ENCODE measurements around the gene NKD1. TPM values are rescaled to one million over a fixed set of nuclear protein-coding genes. Genes with fewer than 3 reads are reported as not detected.

The NKD1 gene, protein sequence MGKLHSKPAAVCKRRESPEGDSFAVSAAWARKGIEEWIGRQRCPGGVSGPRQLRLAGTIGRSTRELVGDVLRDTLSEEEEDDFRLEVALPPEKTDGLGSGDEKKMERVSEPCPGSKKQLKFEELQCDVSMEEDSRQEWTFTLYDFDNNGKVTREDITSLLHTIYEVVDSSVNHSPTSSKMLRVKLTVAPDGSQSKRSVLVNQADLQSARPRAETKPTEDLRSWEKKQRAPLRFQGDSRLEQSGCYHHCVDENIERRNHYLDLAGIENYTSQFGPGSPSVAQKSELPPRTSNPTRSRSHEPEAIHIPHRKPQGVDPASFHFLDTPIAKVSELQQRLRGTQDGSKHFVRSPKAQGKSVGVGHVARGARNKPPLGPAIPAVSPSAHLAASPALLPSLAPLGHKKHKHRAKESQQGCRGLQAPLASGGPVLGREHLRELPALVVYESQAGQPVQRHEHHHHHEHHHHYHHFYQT
- 33.8 and 43.2 TPM in 2 replicates for total RNA-seq (ENCODE audit: low replicate concordance)
- long read RNA-seq, partial matches to known transcripts: 0 of 9 reads
- long read RNA-seq, other reads (novel, unspliced or antisense): 9 of 9 reads

DNA sequence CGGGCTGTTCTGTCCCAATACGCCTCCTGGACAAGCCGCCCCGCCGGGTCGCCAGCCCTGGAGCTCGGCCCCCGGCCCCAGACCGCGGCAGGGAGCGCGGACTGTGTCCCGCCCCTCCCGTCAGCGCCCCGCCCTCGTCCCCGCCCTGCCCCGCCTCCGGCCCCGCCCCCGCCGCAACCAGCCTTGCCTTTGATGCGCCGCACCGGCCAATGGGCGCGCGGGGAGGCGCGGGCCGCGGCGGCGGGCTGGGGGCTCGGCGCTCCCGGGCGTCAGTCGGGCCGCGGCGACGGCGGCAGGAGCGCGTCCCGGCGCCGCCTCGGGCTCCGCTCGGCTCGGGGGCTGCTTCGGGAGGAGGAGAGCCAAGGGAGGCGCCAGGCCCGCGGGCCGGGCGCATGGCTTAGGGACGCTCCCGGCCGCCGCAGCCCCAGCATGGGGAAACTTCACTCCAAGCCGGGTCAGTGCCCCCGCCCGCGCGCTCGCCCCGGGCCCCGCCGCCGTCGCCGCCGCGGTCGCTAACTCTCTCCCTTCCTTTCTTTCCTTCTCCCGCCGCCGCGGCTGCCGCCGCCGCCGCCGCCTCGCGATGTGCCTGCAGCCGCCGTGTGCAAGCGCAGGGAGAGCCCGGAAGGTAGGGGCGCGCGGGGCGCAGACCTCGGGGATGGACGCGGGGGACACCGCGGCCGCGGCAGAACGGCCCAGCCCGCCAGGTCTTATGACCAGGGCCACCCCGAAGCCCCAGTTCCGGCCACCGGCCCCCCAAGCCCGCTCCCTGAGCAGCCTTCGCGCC is at the start of gene NKD1:
Gene NKD1, plus strand, starts transcription at position 272 of the 784 bp plus-strand sequence. Its CDS starts 158 bp downstream, at position 430.
- no peaks in the 10 kb centered on the region for H3K9me3 Mint-ChIP-seq
- peaks cover 31% of the 10 kb centered on the region for H3K4me1 Mint-ChIP-seq (ENCODE audit: unreplicated experiment)
- TF ChIP-seq, protein P1, sequence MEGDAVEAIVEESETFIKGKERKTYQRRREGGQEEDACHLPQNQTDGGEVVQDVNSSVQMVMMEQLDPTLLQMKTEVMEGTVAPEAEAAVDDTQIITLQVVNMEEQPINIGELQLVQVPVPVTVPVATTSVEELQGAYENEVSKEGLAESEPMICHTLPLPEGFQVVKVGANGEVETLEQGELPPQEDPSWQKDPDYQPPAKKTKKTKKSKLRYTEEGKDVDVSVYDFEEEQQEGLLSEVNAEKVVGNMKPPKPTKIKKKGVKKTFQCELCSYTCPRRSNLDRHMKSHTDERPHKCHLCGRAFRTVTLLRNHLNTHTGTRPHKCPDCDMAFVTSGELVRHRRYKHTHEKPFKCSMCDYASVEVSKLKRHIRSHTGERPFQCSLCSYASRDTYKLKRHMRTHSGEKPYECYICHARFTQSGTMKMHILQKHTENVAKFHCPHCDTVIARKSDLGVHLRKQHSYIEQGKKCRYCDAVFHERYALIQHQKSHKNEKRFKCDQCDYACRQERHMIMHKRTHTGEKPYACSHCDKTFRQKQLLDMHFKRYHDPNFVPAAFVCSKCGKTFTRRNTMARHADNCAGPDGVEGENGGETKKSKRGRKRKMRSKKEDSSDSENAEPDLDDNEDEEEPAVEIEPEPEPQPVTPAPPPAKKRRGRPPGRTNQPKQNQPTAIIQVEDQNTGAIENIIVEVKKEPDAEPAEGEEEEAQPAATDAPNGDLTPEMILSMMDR (conservative IDR thresholded peaks at IDR 0.05): no peak
- H3K27ac Mint-ChIP-seq: peak within 1 kb of the TSS; percentile 72
- H3K4me3 Mint-ChIP-seq: peak within 1 kb of the TSS; percentile 91
- DNase-seq (ENCODE audit: extremely low spot score, unreplicated experiment): peak; percentile 86
- H3K36me3 Mint-ChIP-seq: peaks cover 13% of the 10 kb centered on the region
- peaks cover 32% of the 10 kb centered on the region for H3K27me3 Mint-ChIP-seq

DNA sequence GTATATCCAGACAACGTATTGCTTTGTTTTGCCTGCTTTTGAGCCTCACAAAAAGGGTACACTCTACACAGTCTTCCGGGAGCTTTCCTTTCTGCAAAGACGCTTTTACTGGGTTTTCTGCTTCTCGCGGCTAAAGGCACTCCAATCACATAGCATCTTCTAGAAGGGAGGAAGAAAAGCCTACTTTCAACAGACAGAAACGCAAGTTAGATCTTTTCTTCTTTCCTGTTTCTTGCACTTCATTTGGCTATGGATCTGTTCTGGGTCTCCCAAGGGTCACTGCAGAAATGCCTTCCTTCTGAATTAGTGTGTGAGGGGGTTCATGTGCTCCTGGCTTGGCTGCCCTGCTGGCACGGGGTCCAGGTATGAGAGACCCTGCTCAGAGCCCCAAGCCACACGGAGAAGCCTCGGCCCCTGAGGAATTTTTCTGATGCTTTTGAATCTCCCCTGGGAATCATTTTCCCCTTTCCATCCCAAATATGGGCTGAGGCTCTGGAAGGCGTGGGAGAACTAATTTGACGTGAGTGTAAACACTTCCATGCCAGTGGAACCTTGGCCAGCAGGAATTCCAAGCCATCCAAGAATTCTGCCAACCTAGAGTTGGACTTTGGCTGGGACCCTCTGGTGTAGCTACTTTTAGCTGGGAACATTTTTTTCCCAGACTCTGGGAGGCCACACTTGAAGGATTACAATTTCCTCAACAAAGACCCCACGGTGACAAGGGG is 49.6 kb upstream of the NKD1 start:
- Mint-ChIP-seq H3K4me1 (ENCODE audit: unreplicated experiment) (peaks cover 8% of the 10 kb centered on the region), H3K9me3 (no peaks in the 10 kb centered on the region), H3K27ac (no peak overlapping the region), H3K27me3 (no peaks in the 10 kb centered on the region), H3K36me3 (no peaks in the 10 kb centered on the region), H3K4me3 (no peak overlapping the region)
- TF ChIP-seq, protein P1 (conservative IDR thresholded peaks at IDR 0.05): no peak
- peak; percentile 29 for DNase-seq (ENCODE audit: extremely low spot score, unreplicated experiment)

DNA sequence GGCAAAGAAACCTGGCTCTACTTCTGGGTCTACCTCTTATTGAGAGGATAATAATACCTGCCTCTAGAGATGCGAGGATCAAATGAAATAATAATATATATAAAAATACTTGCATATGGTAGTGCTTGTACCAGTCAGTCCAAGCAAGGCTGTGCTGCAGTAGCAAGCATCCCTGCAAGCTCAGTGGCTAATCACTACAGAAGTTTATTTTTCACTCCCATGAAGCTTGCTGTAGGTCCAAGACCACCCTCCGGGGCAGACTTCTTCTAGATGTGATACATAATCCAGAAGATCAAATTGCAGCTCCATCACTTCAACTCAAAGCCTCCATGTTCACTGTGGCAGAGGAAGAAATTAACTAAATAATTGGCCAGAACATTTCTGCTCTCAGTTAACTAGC is 48.9 kb upstream of the NKD1 start:
- no peak overlapping the region for H3K4me3 Mint-ChIP-seq
- H3K9me3 Mint-ChIP-seq: no peaks in the 10 kb centered on the region
- peaks cover 3% of the 10 kb centered on the region for H3K27me3 Mint-ChIP-seq
- no peak overlapping the region for H3K27ac Mint-ChIP-seq
- peaks cover 8% of the 10 kb centered on the region for H3K4me1 Mint-ChIP-seq (ENCODE audit: unreplicated experiment)
- DNase-seq (ENCODE audit: extremely low spot score, unreplicated experiment): peak; percentile 7
- TF ChIP-seq, protein P1 (conservative IDR thresholded peaks at IDR 0.05): no peak
- no peaks in the 10 kb centered on the region for H3K36me3 Mint-ChIP-seq

DNA sequence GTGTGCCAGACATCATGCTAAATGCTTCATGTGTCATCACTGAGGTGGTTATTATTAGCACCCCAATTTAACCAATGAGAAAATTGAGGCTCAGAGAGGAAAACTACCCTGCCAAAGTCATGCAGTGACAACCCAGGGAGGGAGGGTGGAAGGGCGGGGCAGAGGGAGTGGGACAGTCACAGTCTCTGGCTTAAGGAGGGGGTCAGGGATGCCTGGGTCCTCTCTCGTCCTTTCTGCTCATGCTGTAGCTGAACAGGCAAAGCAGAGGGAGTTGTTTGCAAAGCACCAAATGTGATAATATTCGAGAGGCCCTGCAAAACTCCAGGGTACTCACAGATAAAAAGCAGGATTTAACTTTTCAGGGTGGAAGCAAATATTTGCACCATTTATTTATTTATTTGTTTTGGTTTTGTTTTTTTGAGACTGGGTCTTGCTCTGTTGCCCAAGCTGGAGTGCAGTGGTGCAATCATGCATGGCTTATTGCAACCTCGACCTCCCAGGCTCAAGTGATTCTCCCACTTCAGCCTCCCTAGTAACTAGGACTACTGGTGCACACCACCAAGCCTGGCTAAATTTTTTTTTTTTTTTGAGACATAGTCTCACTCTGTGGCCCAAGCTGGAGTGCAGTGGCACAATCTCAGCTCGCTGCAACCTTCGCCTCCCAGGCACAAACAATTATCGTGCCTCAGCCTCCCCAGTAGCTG is 47.9 kb upstream of the NKD1 start:
- H3K9me3 Mint-ChIP-seq: no peaks in the 10 kb centered on the region
- peak; percentile 20 for DNase-seq (ENCODE audit: extremely low spot score, unreplicated experiment)
- H3K27ac Mint-ChIP-seq: no peak overlapping the region
- no peaks in the 10 kb centered on the region for H3K36me3 Mint-ChIP-seq
- TF ChIP-seq, protein P1 (conservative IDR thresholded peaks at IDR 0.05): no peak
- H3K4me3 Mint-ChIP-seq: no peak overlapping the region
- H3K4me1 Mint-ChIP-seq (ENCODE audit: unreplicated experiment): peaks cover 11% of the 10 kb centered on the region
- peaks cover 3% of the 10 kb centered on the region for H3K27me3 Mint-ChIP-seq

DNA sequence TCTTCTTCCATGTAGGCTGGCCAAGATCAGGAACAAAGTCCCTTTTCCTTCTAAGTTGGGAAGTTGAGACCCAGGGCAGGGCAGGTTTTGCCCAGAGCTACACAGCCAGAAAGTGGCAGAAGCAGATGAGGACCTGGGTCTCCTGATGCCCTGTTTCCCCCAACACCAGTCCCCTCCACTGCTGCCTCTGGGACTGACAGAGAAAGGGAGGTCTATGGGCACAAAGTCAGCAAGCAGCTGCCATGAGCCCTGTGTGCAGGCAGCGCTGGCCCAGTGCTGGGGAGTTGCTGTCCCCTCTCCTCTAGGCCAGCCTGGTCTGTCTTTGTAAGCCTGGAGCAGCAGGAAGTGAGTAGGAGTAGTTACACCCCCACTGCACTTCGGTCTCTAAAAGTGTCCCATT is 46.9 kb upstream of the NKD1 start:
- no peaks in the 10 kb centered on the region for H3K36me3 Mint-ChIP-seq
- TF ChIP-seq, protein P1 (conservative IDR thresholded peaks at IDR 0.05): no peak
- H3K4me1 Mint-ChIP-seq (ENCODE audit: unreplicated experiment): peaks cover 20% of the 10 kb centered on the region
- H3K27ac Mint-ChIP-seq: no peak overlapping the region
- no peak overlapping the region for H3K4me3 Mint-ChIP-seq
- H3K9me3 Mint-ChIP-seq: no peaks in the 10 kb centered on the region
- DNase-seq (ENCODE audit: extremely low spot score, unreplicated experiment): peak; percentile 43
- H3K27me3 Mint-ChIP-seq: peaks cover 7% of the 10 kb centered on the region

Data from type B pancreatic cell (in vitro differentiated cells).